Keratinocyte (primary cell): ENCODE data around the gene FAM124A. TPM values are rescaled to one million over a fixed set of nuclear protein-coding genes. Genes with fewer than 3 reads are reported as not detected.

Source experiments
- DNase-seq: peaks from one replicate; pipeline ENCODE4 v3.0.0-alpha.2; 2011; ENCODE audit warnings: low read depth, missing footprints, low spot score
- FAIRE-seq: peaks from 2 replicates; lab custom pipeline; 2011; peaks lifted over from hg19 to GRCh38; lab: Jason Lieb, UNC
- H2AFZ ChIP-seq: 2 replicates; pipeline ENCODE4 v1.6.0; 2012; ENCODE audit warnings: low read length, control low read depth, inconsistent platforms; ENCODE audit not compliant: control insufficient read depth
- H3K27ac ChIP-seq: 2 replicates; pipeline ENCODE4 v1.5.1; 2011; ENCODE audit warnings: low read length; ENCODE audit not compliant: control insufficient read depth, insufficient read depth
- H3K27me3 ChIP-seq: 3 replicates; pipeline ENCODE4 v1.6.0; 2011; ENCODE audit warnings: low read length; ENCODE audit not compliant: control insufficient read depth, insufficient read depth; ENCODE audit errors: extremely low read depth
- H3K36me3 ChIP-seq, 2 experiments: 2 replicates in 1 of 2; 3 replicates in 1 of 2; pipeline ENCODE4 v1.5.1; 2011; ENCODE audit warnings: low read length in 2 of 2, mild to moderate bottlenecking in 1 of 2; ENCODE audit not compliant: control insufficient read depth in 2 of 2, insufficient read depth in 2 of 2; ENCODE audit errors: extremely low read depth in 1 of 2
- H3K4me1 ChIP-seq: 3 replicates; pipeline ENCODE4 v1.5.1; 2011; ENCODE audit warnings: low read length; ENCODE audit not compliant: control insufficient read depth, insufficient read depth; ENCODE audit errors: extremely low read depth
- H3K4me2 ChIP-seq: 3 replicates; pipeline ENCODE4 v1.6.0; 2011; ENCODE audit warnings: low read depth, low read length; ENCODE audit not compliant: control insufficient read depth, insufficient read depth; ENCODE audit errors: extremely low read depth
- H3K4me3 ChIP-seq, 3 experiments: fragments of 200-600 bp in 1 of 3; sonication (generic) in 1 of 3; 2 replicates in 2 of 3; 3 replicates in 1 of 3; pipeline ENCODE4 v1.5.1; 2011 to 2016; ENCODE audit warnings: low read length in 3 of 3, mild to moderate bottlenecking in 3 of 3, control low read depth in 2 of 3, inconsistent platforms in 1 of 3, low read depth in 1 of 3, mixed read lengths in 1 of 3, mixed run types in 1 of 3, moderate library complexity in 1 of 3; ENCODE audit not compliant: control insufficient read depth in 2 of 3, insufficient read depth in 2 of 3; ENCODE audit errors: extremely low read depth in 1 of 3
- H3K79me2 ChIP-seq: 2 replicates; pipeline ENCODE4 v1.6.0; 2012; ENCODE audit warnings: low read length; ENCODE audit not compliant: control insufficient read depth, insufficient read depth
- H3K9ac ChIP-seq: 3 replicates; pipeline ENCODE4 v1.6.0; 2011; ENCODE audit warnings: low read length; ENCODE audit not compliant: control insufficient read depth, insufficient read depth; ENCODE audit errors: extremely low read depth
- H3K9me1 ChIP-seq: 3 replicates; pipeline ENCODE4 v1.6.0; 2011; ENCODE audit warnings: low read length; ENCODE audit not compliant: control insufficient read depth, insufficient read depth; ENCODE audit errors: extremely low read depth
- H3K9me3 ChIP-seq: 2 replicates; pipeline ENCODE4 v1.5.1; 2012; ENCODE audit warnings: low read depth, low read length; ENCODE audit not compliant: control insufficient read depth
- H4K20me1 ChIP-seq: 3 replicates; pipeline ENCODE4 v1.6.0; 2011; ENCODE audit warnings: low read length; ENCODE audit not compliant: control insufficient read depth, insufficient read depth; ENCODE audit errors: extremely low read depth
- CTCF ChIP-seq, 3 experiments: IDR thresholded peaks in 1 of 3; conservative IDR thresholded peaks in 1 of 3; optimal IDR thresholded peaks in 1 of 3; 2 replicates in 2 of 3; 3 replicates in 1 of 3; pipeline versions ENCODE3 to v1.5.1; 2011; ENCODE audit warnings: low read length in 3 of 3, mild to moderate bottlenecking in 3 of 3, moderate library complexity in 2 of 3, control low read depth in 1 of 3, inconsistent platforms in 1 of 3; ENCODE audit not compliant: insufficient read depth in 2 of 3; ENCODE audit errors: extremely low read depth in 1 of 3
- EZH2 ChIP-seq: IDR thresholded peaks from one replicate; pipeline ENCODE4 v1.6.1; 2012; ENCODE audit warnings: inconsistent platforms, mild to moderate bottlenecking, low read length, moderate library complexity
- dilution Hi-C: fragments of 300-500 bp; cut with MboI; formaldehyde crosslinking; loops from one replicate; pipeline ENCODE4 v1.7.0; 2020; ENCODE audit warnings: low sequenced_read_pairs; ENCODE audit not compliant: extremely low pct_ligation_motif_present
- polyA plus RNA-seq, 5 experiments: library from polyadenylated mRNA; depleted of rRNA in 3 of 5; stranded (reverse) in 3 of 5; stranded (forward) in 1 of 5; unstranded in 1 of 5; fragments of >200 nt; gene quantifications; 1 replicate in 1 of 5; 2 replicates in 3 of 5; 3 replicates in 1 of 5; pipeline versions ENCODE4 v1.2.1 to v1.2.3, GENCODE V29; 2011 to 2012; ENCODE audit warnings: missing spikeins in 2 of 5, low read depth in 1 of 5, low replicate concordance in 1 of 5

The FAM124A gene
- polyA plus RNA-seq, 1 donor (not counting 4 experiments of a cell fraction or from before 2014, with no cell fraction given), result 0.05 TPM

GRCh38 chr13:51313619-51314018 is 91.4 kb downstream of the FAM124A start:
- no peak for TF ChIP-seq EZH2
- Histone ChIP-seq H3K4me1 (no peaks in the 10 kb centered on the region), H2AFZ (no peak overlapping the region), H3K27me3 (peaks cover 4% of the 10 kb centered on the region), H3K9ac (no peak overlapping the region), H3K27ac (no peak overlapping the region), H3K36me3 (no peaks in the 10 kb centered on the region), H3K9me3 (no peaks in the 10 kb centered on the region), H3K79me2 (no peaks in the 10 kb centered on the region), H4K20me1 (no peaks in the 10 kb centered on the region), H3K4me2 (no peak overlapping the region), H3K9me1 (no peaks in the 10 kb centered on the region), H3K4me3 (no peak overlapping the region)
- FAIRE-seq, result no peak
- DNase-seq, result no peak
- dilution Hi-C loops, result no loop called here

DNA sequence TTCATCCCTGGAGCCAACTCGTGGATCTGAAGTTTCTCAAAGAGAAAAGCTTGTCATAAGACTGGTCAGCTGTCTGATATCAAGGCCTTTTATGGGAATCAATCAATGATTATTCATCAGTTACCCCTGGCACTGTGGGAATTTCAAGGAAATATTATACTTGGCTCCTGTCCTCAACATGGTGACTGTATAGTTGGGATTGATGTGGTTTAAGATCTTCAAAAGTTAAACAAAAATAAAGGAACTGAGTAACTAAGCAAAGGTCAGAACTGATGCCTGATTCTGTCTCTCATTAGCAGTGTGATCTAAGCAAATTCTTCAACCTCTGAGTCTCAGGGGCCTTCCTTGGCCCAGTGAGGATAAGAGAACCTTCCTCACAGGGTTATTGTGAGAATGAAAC is 95.1 kb downstream of the FAM124A start:
- H3K4me3 ChIP-seq, result no peak overlapping the region
- H3K27me3 ChIP-seq, result peaks cover 3% of the 10 kb centered on the region
- H3K27ac ChIP-seq, result no peak overlapping the region
- no peaks in the 10 kb centered on the region for H3K36me3 ChIP-seq
- dilution Hi-C loops, result no loop called here
- H3K9me1 ChIP-seq, result no peaks in the 10 kb centered on the region
- no peaks in the 10 kb centered on the region for H3K79me2 ChIP-seq
- TF ChIP-seq CTCF (optimal IDR thresholded peaks at IDR 0.05 in 1 of 3, IDR thresholded peaks at IDR 0.05 in 1 of 3, conservative IDR thresholded peaks at IDR 0.05 in 1 of 3; ENCODE audit: extremely low read depth in 1 of 3, insufficient read depth in 2 of 3, low read length in 3 of 3) (no peak), EZH2 (no peak)
- DNase-seq (no peak), FAIRE-seq (no peak)
- H2AFZ ChIP-seq, result no peak overlapping the region
- no peaks in the 10 kb centered on the region for H4K20me1 ChIP-seq
- no peaks in the 10 kb centered on the region for H3K9me3 ChIP-seq
- H3K9ac ChIP-seq, result no peak overlapping the region
- H3K4me1 ChIP-seq, result no peaks in the 10 kb centered on the region
- no peak overlapping the region for H3K4me2 ChIP-seq

DNA sequence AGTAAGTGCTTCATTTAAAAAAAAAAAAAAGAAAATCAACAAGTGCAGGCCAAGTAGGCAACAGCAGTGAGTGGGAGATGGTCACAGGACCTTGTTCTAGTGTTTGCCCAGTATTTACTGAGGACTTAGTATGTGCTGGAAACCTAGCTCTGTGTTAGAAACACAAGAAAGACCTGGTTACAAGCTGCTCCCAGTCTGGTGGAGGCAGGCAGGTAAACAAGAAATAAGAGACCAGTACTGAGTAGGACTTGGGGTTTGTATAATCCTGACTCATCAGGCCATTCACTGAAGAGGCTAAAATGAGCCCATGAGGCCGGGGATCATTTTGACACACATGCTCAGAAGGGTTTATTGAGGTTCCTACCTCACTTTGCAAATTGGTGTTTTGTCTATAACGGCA is 95.8 kb downstream of the FAM124A start:
- Histone ChIP-seq H4K20me1 (no peaks in the 10 kb centered on the region), H3K9me1 (no peaks in the 10 kb centered on the region), H3K9me3 (no peaks in the 10 kb centered on the region), H3K36me3 (no peaks in the 10 kb centered on the region), H3K27me3 (peaks cover 3% of the 10 kb centered on the region), H3K27ac (no peak overlapping the region), H2AFZ (no peak overlapping the region), H3K4me2 (no peak overlapping the region), H3K4me1 (no peaks in the 10 kb centered on the region), H3K4me3 (no peak overlapping the region), H3K9ac (no peak overlapping the region), H3K79me2 (no peaks in the 10 kb centered on the region)
- DNase-seq (no peak), FAIRE-seq (no peak)
- TF ChIP-seq EZH2 (no peak), CTCF (optimal IDR thresholded peaks at IDR 0.05 in 1 of 3, IDR thresholded peaks at IDR 0.05 in 1 of 3, conservative IDR thresholded peaks at IDR 0.05 in 1 of 3; ENCODE audit: extremely low read depth in 1 of 3, insufficient read depth in 2 of 3, low read length in 3 of 3) (no peak)
- dilution Hi-C loops, result no loop called here
